Stimulated activated CD8-positive, alpha-beta memory T cell treated with anti-CD3 and anti-CD28 coated beads, Interleukin-4, amount 100 ng/mL, for 48 hours (primary cell): Measurements from ENCODE around the gene PPBP.
"Not testable (repeated sequence)": the region's sequence is repeated elsewhere in the genome, so short reads cannot be mapped to it uniquely, and the experiment has no call there.

Experiments
- DNase-seq: peaks from one replicate; pipeline ENCODE4 v3.0.0-alpha.2; 2020

The PPBP gene

GRCh38 chr4:73991742-73992000, 3.7 kb upstream of the PPBP start:
- DNase-seq: no peak

- DNase-seq: no peak
Measured at GRCh38 chr4:73990988-73991741, 3.2 kb upstream of the PPBP start.

- no peak for DNase-seq
Measured at GRCh38 chr4:73989928-73990327, 1.9 kb upstream of the PPBP start.

- DNase-seq: no peak
Measured at GRCh38 chr4:73989031-73989430, 1.0 kb upstream of the PPBP start.

GRCh38 chr4:73985528-73985852, 2.5 kb downstream of the PPBP start:
- no peak for DNase-seq

- no peak for DNase-seq
Measured at GRCh38 chr4:73984736-73985527, 3.1 kb downstream of the PPBP start.

- not testable (repeated sequence) for DNase-seq
Measured at GRCh38 chr4:73981175-73981574, 6.8 kb downstream of the PPBP start.

- no peak for DNase-seq
Measured at GRCh38 chr4:73979407-73979957, 8.5 kb downstream of the PPBP start.

GRCh38 chr4:73978886-73979285, 9.1 kb downstream of the PPBP start:
- no peak for DNase-seq

GRCh38 chr4:73976716-73977115, 11.3 kb downstream of the PPBP start:
- no peak for DNase-seq

- DNase-seq: no peak
Measured at GRCh38 chr4:73976217-73976616, 11.8 kb downstream of the PPBP start.

GRCh38 chr4:73974352-73974751, 13.6 kb downstream of the PPBP start:
- no peak for DNase-seq

- no peak for DNase-seq
Measured at GRCh38 chr4:73970945-73971344, 17.0 kb downstream of the PPBP start.

- DNase-seq: no peak
Measured at GRCh38 chr4:73970011-73970410, 18.0 kb downstream of the PPBP start.

GRCh38 chr4:73967866-73968265, 20.1 kb downstream of the PPBP start:
- DNase-seq: no peak

GRCh38 chr4:73964862-73965611, 23.0 kb downstream of the PPBP start:
- DNase-seq: no peak

GRCh38 chr4:73962724-73963123, 25.3 kb downstream of the PPBP start:
- DNase-seq: no peak

GRCh38 chr4:73959041-73959440, 28.9 kb downstream of the PPBP start:
- not testable (repeated sequence) for DNase-seq

GRCh38 chr4:73952352-73952751, 35.6 kb downstream of the PPBP start:
- DNase-seq: no peak

- DNase-seq: not testable (repeated sequence)
Measured at GRCh38 chr4:73950376-73950920, 37.5 kb downstream of the PPBP start.

GRCh38 chr4:73948990-73949706, 38.8 kb downstream of the PPBP start:
- no peak for DNase-seq

- no peak for DNase-seq
Measured at GRCh38 chr4:73948291-73948690, 39.7 kb downstream of the PPBP start.
